Measurements from ENCODE around the gene OPRM1. TPM values are rescaled to one million over a fixed set of nuclear protein-coding genes. Genes with fewer than 3 reads are reported as not detected.

Gene OPRM1
- total RNA-seq, 1 donor from 2014 or later, result not detected

DNA sequence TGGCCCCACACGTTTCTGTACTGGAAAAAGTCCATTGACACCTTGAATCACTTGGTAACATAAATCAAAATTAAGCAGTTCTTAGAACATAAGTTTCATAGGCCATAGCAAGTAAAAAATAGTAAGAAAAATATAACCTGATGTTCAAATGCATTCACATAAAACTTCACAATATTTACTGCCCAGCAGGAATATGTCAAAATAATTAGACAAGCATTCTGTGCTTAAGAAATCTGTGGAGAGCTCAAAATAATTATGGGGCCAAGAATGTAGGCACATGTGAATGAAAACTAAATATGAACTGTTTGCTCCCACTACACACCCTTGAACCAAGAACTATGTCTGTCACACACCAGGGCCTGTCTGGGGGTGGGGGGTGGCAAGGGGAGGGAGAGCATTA, 246.8 kb downstream of the OPRM1 start:
- Histone ChIP-seq H2AFZ (ENCODE audit: low read depth, low read length) (no peak overlapping the region), H3K36me3 (ENCODE audit: insufficient read depth, low read length) (no peaks in the 10 kb centered on the region), H3K9ac (ENCODE audit: low read length) (no peak overlapping the region), H3K27me3 (ENCODE audit: insufficient read depth, low read length) (no peaks in the 10 kb centered on the region), H3K4me3 (ENCODE audit: insufficient read depth, low read depth, low read length) (no peak overlapping the region), H3K27ac (ENCODE audit: low read depth, low read length) (no peak overlapping the region), H3K4me1 (ENCODE audit: insufficient read depth, low read length) (peaks cover 3% of the 10 kb centered on the region), H3K79me2 (ENCODE audit: insufficient read depth, low read length) (no peaks in the 10 kb centered on the region), H3K4me2 (ENCODE audit: low read length) (no peak overlapping the region), H3K9me3 (ENCODE audit: insufficient read depth, low read depth, low read length) (peaks cover 2% of the 10 kb centered on the region), H4K20me1 (ENCODE audit: insufficient read depth, low read length) (no peaks in the 10 kb centered on the region)
- peaks cover 4% of the 10 kb centered on the region for H3K9me3 Mint-ChIP-seq (ENCODE audit: unreplicated experiment)
- H3K4me3 Mint-ChIP-seq (ENCODE audit: unreplicated experiment), result no peak overlapping the region
- TF ChIP-seq, protein P1, sequence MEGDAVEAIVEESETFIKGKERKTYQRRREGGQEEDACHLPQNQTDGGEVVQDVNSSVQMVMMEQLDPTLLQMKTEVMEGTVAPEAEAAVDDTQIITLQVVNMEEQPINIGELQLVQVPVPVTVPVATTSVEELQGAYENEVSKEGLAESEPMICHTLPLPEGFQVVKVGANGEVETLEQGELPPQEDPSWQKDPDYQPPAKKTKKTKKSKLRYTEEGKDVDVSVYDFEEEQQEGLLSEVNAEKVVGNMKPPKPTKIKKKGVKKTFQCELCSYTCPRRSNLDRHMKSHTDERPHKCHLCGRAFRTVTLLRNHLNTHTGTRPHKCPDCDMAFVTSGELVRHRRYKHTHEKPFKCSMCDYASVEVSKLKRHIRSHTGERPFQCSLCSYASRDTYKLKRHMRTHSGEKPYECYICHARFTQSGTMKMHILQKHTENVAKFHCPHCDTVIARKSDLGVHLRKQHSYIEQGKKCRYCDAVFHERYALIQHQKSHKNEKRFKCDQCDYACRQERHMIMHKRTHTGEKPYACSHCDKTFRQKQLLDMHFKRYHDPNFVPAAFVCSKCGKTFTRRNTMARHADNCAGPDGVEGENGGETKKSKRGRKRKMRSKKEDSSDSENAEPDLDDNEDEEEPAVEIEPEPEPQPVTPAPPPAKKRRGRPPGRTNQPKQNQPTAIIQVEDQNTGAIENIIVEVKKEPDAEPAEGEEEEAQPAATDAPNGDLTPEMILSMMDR (IDR thresholded peaks at IDR 0.05; ENCODE audit: insufficient read depth, low read depth, low read length), result no peak
- no peak for TF ChIP-seq EZH2 (IDR thresholded peaks at IDR 0.05; ENCODE audit: insufficient read depth, low read length)
- H3K27me3 Mint-ChIP-seq (ENCODE audit: low read depth, unreplicated experiment), result no peaks in the 10 kb centered on the region
- peaks cover 2% of the 10 kb centered on the region for H3K36me3 Mint-ChIP-seq (ENCODE audit: low read depth, unreplicated experiment)
- no peak overlapping the region for H3K27ac Mint-ChIP-seq (ENCODE audit: unreplicated experiment)
- H3K4me1 Mint-ChIP-seq (ENCODE audit: low read depth, unreplicated experiment), result peaks cover 6% of the 10 kb centered on the region
- FAIRE-seq (no peak), DNase-seq (ENCODE audit: low read depth) (no peak)

DNA sequence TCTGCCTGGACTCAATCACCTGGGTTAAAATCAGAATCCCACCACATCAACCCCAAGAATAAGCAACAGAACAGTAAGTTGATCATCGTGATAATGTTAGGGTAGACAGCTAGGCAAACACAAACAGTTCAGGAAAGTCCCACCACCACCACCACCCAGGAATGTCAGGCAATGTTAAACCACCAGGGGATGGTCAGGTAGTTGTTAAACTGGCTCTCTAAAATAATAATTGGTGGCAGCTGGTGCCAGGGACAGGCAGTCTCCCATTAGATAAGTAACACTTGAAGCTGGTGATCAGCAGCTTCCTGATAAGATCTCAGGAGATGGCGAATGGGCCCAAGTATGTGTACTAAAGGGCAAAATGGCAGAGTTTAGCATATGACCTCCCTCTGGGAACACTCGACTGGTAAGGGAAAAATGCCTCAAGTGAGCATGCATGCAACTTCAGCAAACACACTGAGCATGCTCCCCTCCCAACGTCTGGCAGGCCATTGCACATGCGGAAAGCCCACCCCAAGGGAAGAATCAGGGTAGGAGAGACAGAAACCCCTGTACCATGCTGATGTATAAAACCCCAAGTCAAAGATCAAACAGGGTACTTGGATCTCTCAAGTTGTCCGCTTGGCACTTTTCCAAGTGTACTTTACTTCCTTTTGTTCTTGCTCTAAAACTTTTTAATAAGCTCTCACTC, 250.9 kb downstream of the OPRM1 start:
- Histone ChIP-seq H3K4me2 (ENCODE audit: low read length) (no peak overlapping the region), H3K9me3 (ENCODE audit: insufficient read depth, low read depth, low read length) (no peaks in the 10 kb centered on the region), H3K27me3 (ENCODE audit: insufficient read depth, low read length) (no peaks in the 10 kb centered on the region), H2AFZ (ENCODE audit: low read depth, low read length) (no peak overlapping the region), H3K79me2 (ENCODE audit: insufficient read depth, low read length) (no peaks in the 10 kb centered on the region), H3K9ac (ENCODE audit: low read length) (no peak overlapping the region), H3K4me3 (ENCODE audit: insufficient read depth, low read depth, low read length) (no peak overlapping the region), H3K4me1 (ENCODE audit: insufficient read depth, low read length) (peaks cover 18% of the 10 kb centered on the region), H3K27ac (ENCODE audit: low read depth, low read length) (no peak overlapping the region), H4K20me1 (ENCODE audit: insufficient read depth, low read length) (no peaks in the 10 kb centered on the region), H3K36me3 (ENCODE audit: insufficient read depth, low read length) (no peaks in the 10 kb centered on the region)
- TF ChIP-seq EZH2 (IDR thresholded peaks at IDR 0.05; ENCODE audit: insufficient read depth, low read length), result no peak
- TF ChIP-seq, protein P1 (IDR thresholded peaks at IDR 0.05; ENCODE audit: insufficient read depth, low read depth, low read length), result no peak
- Mint-ChIP-seq H3K27me3 (ENCODE audit: low read depth, unreplicated experiment) (no peaks in the 10 kb centered on the region), H3K4me3 (ENCODE audit: unreplicated experiment) (no peak overlapping the region), H3K36me3 (ENCODE audit: low read depth, unreplicated experiment) (peaks cover 2% of the 10 kb centered on the region), H3K4me1 (ENCODE audit: low read depth, unreplicated experiment) (peaks cover 23% of the 10 kb centered on the region), H3K9me3 (ENCODE audit: unreplicated experiment) (peaks cover 3% of the 10 kb centered on the region), H3K27ac (ENCODE audit: unreplicated experiment) (no peak overlapping the region)
- FAIRE-seq (no peak), DNase-seq (ENCODE audit: low read depth) (no peak)

GRCh38 chr6:154292066-154292465, 253.0 kb downstream of the OPRM1 start:
- Mint-ChIP-seq H3K27me3 (ENCODE audit: low read depth, unreplicated experiment) (no peaks in the 10 kb centered on the region), H3K27ac (ENCODE audit: unreplicated experiment) (peak overlapping the region; percentile 96), H3K4me1 (ENCODE audit: low read depth, unreplicated experiment) (peaks cover 25% of the 10 kb centered on the region), H3K9me3 (ENCODE audit: unreplicated experiment) (peaks cover 3% of the 10 kb centered on the region), H3K36me3 (ENCODE audit: low read depth, unreplicated experiment) (peaks cover 2% of the 10 kb centered on the region), H3K4me3 (ENCODE audit: unreplicated experiment) (no peak overlapping the region)
- no peaks in the 10 kb centered on the region for H3K36me3 ChIP-seq (ENCODE audit: insufficient read depth, low read length)
- H3K9me3 ChIP-seq (ENCODE audit: insufficient read depth, low read depth, low read length), result no peaks in the 10 kb centered on the region
- H3K4me1 ChIP-seq (ENCODE audit: insufficient read depth, low read length), result peaks cover 18% of the 10 kb centered on the region
- no peak for TF ChIP-seq EZH2 (IDR thresholded peaks at IDR 0.05; ENCODE audit: insufficient read depth, low read length)
- TF ChIP-seq, protein P1 (IDR thresholded peaks at IDR 0.05; ENCODE audit: insufficient read depth, low read depth, low read length), result no peak
- no peak overlapping the region for H3K4me3 ChIP-seq (ENCODE audit: insufficient read depth, low read depth, low read length)
- no peak overlapping the region for H2AFZ ChIP-seq (ENCODE audit: low read depth, low read length)
- H4K20me1 ChIP-seq (ENCODE audit: insufficient read depth, low read length), result no peaks in the 10 kb centered on the region
- no peaks in the 10 kb centered on the region for H3K27me3 ChIP-seq (ENCODE audit: insufficient read depth, low read length)
- H3K27ac ChIP-seq (ENCODE audit: low read depth, low read length), result peak overlapping the region; percentile 74
- DNase-seq (ENCODE audit: low read depth) (peak; percentile 19), FAIRE-seq (no peak)
- no peak overlapping the region for H3K4me2 ChIP-seq (ENCODE audit: low read length)
- no peaks in the 10 kb centered on the region for H3K79me2 ChIP-seq (ENCODE audit: insufficient read depth, low read length)
- H3K9ac ChIP-seq (ENCODE audit: low read length), result peak overlapping the region; percentile 35
